Testis (tissue), 3 donors: ENCODE data around the gene DLX5. TPM values are rescaled to one million over a fixed set of nuclear protein-coding genes. Genes with fewer than 3 reads are reported as not detected.

ENCODE experiments used
- polyA plus RNA-seq: library from polyadenylated mRNA; stranded (reverse); fragments of 350-450 nt; fragmentation: Illumina TruSeq; extraction: RNeasy Lipid Tissue Mini Kit (QIAGEN cat#74804); gene quantifications from one replicate; pipeline ENCODE4 v1.2.3, GENCODE V29; 2014; ENCODE audit warnings: low read depth, low replicate concordance; ENCODE audit not compliant: insufficient read depth
- small RNA-seq, 2 donors: library from RNA; depleted of rRNA; stranded (forward); fragments of <200 nt; gene quantifications; one replicate each; pipeline ENCODE3, GENCODE V24; 2016
- total RNA-seq, 2 donors: library from RNA; depleted of rRNA; stranded (reverse); fragments of >200 nt; gene quantifications; one replicate each; pipeline ENCODE4 v1.2.3, GENCODE V29; 2016

The DLX5 gene
- total and polyA plus RNA-seq, 3 donors from 2014 or later = 1.3 to 2.6 (median 2.3) TPM

Small RNA genes lying within 50 kb of the gene (small RNA-seq; reads per million reads assigned to genes)
- 0 reads per million in 2 donors for gene RF01778

Other genes with a start within 250 kb of the DLX5 start
- gene DLX6, start 19.3 kb downstream of the DLX5 start, total RNA-seq = 10 to 100 TPM in 1 of 2 donors, 1 to 10 TPM in 1; 7.3 to 10.1 TPM
- 6.6 TPM for gene DLX6, start 19.3 kb downstream of the DLX5 start, polyA plus RNA-seq
- gene SDHAF3, start 92.9 kb upstream of the DLX5 start, total RNA-seq = 10 to 100 TPM; 17.1 to 24.4 TPM
- gene SDHAF3, start 92.9 kb upstream of the DLX5 start, polyA plus RNA-seq = 28.6 TPM